Mesenchymal stem cell (in vitro differentiated cells and primary cell): ENCODE data around the gene HDGFL2.

Experiments
- DNase-seq: peaks from one replicate; pipeline ENCODE4 v3.0.0-alpha.2; 2013
- H2AFZ ChIP-seq: one replicate; pipeline ENCODE4 v1.6.1; 2013; ENCODE audit warnings: low read depth, mild to moderate bottlenecking, control low read depth, inconsistent platforms, low read length, moderate library complexity
- H2AK5ac ChIP-seq: 2 replicates; pipeline ENCODE4 v1.6.1; 2013; ENCODE audit warnings: low read length, moderate library complexity, mild to moderate bottlenecking, inconsistent platforms; ENCODE audit not compliant: severe bottlenecking
- H2BK120ac ChIP-seq: one replicate; pipeline ENCODE4 v1.6.1; 2013; ENCODE audit warnings: low read depth, mild to moderate bottlenecking, inconsistent platforms, low read length, moderate library complexity
- H2BK12ac ChIP-seq, 2 experiments: one replicate each; pipeline ENCODE4 v1.6.1; 2013; ENCODE audit warnings: inconsistent platforms in 2 of 2, low read length in 2 of 2, mild to moderate bottlenecking in 2 of 2, moderate library complexity in 2 of 2, control low read depth in 1 of 2
- H2BK15ac ChIP-seq: one replicate; pipeline ENCODE4 v1.6.1; 2013; ENCODE audit warnings: mild to moderate bottlenecking, low read depth, inconsistent platforms; ENCODE audit not compliant: poor library complexity, severe bottlenecking
- H2BK5ac ChIP-seq: 2 replicates; pipeline ENCODE4 v1.6.1; 2013; ENCODE audit warnings: low read depth, mild to moderate bottlenecking, low read length, control low read depth, inconsistent platforms; ENCODE audit not compliant: poor library complexity, severe bottlenecking
- H3K14ac ChIP-seq, 2 experiments: one replicate each; pipeline ENCODE4 v1.6.1; 2013; ENCODE audit warnings: inconsistent platforms in 2 of 2, low read length in 2 of 2, control low read depth in 1 of 2, mild to moderate bottlenecking in 1 of 2, moderate library complexity in 1 of 2
- H3K18ac ChIP-seq, 2 experiments: one replicate each; pipeline ENCODE4 v1.6.1; 2013; ENCODE audit warnings: inconsistent platforms in 2 of 2, low read length in 2 of 2, control low read depth in 1 of 2, low read depth in 1 of 2, mild to moderate bottlenecking in 1 of 2
- H3K23ac ChIP-seq, 2 experiments: one replicate each; pipeline ENCODE4 v1.6.1; 2013; ENCODE audit warnings: inconsistent platforms in 2 of 2, low read length in 2 of 2, mild to moderate bottlenecking in 2 of 2, moderate library complexity in 2 of 2, control low read depth in 1 of 2
- H3K27ac ChIP-seq: 2 replicates; pipeline ENCODE4 v1.5.1; 2013; ENCODE audit warnings: mild to moderate bottlenecking, moderate library complexity, low read length, control low read depth, inconsistent platforms; ENCODE audit not compliant: poor library complexity, severe bottlenecking
- H3K27me3 ChIP-seq, 2 experiments: 2 replicates each; pipeline versions ENCODE4 v1.6.1 to v1.7.0; 2013; ENCODE audit warnings: low read length in 2 of 2, mild to moderate bottlenecking in 2 of 2, moderate library complexity in 2 of 2, control low read depth in 1 of 2, inconsistent platforms in 1 of 2; ENCODE audit not compliant: control insufficient read depth in 1 of 2, insufficient read depth in 1 of 2
- H3K36me3 ChIP-seq, 2 experiments: 2 replicates each; pipeline versions ENCODE4 v1.6.1 to v1.7.0; 2013; ENCODE audit warnings: low read length in 2 of 2, control low read depth in 1 of 2, inconsistent platforms in 1 of 2, low read depth in 1 of 2, mild to moderate bottlenecking in 1 of 2; ENCODE audit not compliant: insufficient read depth in 2 of 2, control insufficient read depth in 1 of 2
- H3K4ac ChIP-seq, 2 experiments: one replicate each; pipeline ENCODE4 v1.6.1; 2013; ENCODE audit warnings: inconsistent platforms in 2 of 2, low read length in 2 of 2, mild to moderate bottlenecking in 2 of 2, moderate library complexity in 2 of 2, control low read depth in 1 of 2, low read depth in 1 of 2
- H3K4me1 ChIP-seq: 2 replicates; pipeline ENCODE4 v1.6.1; 2013; ENCODE audit warnings: low read depth, low read length, control low read depth; ENCODE audit not compliant: control insufficient read depth, insufficient read depth
- H3K4me2 ChIP-seq: 2 replicates; pipeline ENCODE4 v1.6.1; 2013; ENCODE audit warnings: low read length, mild to moderate bottlenecking, inconsistent platforms; ENCODE audit not compliant: poor library complexity, severe bottlenecking
- H3K4me3 ChIP-seq, 2 experiments: 2 replicates each; pipeline versions ENCODE4 v1.5.1 to v1.7.0; 2013; ENCODE audit warnings: low read length in 2 of 2, mild to moderate bottlenecking in 2 of 2, control low read depth in 1 of 2, low read depth in 1 of 2; ENCODE audit not compliant: insufficient read depth in 1 of 2
- H3K79me1 ChIP-seq: replicated peaks from 2 replicates; pipeline ENCODE4 v1.6.1; 2013; ENCODE audit warnings: mild to moderate bottlenecking, control low read depth, low read length, inconsistent platforms; ENCODE audit not compliant: poor library complexity, severe bottlenecking
- H3K9ac ChIP-seq: 2 replicates; pipeline ENCODE4 v1.7.0; 2013; ENCODE audit warnings: mild to moderate bottlenecking, low read length, moderate library complexity
- H3K9me3 ChIP-seq: 2 replicates; pipeline ENCODE4 v1.7.0; 2013; ENCODE audit warnings: mild to moderate bottlenecking, low read length; ENCODE audit not compliant: control insufficient read depth
- H4K8ac ChIP-seq: one replicate; pipeline ENCODE4 v1.6.1; 2013; ENCODE audit warnings: inconsistent platforms, mild to moderate bottlenecking, low read length, moderate library complexity
- H4K91ac ChIP-seq: one replicate; pipeline ENCODE4 v1.6.1; 2013; ENCODE audit warnings: mild to moderate bottlenecking, low read length, inconsistent platforms
- WGBS: methylation state at CpG from one replicate; pipeline ENCODE4 v1.1.7; 2013; ENCODE audit warnings: mixed read lengths; 5-methylcytosine and 5-hydroxymethylcytosine counted together

Gene HDGFL2

GRCh38 chr19:4515732-4516131, 43.6 kb downstream of the HDGFL2 start:
- H4K8ac ChIP-seq = no peak overlapping the region
- no peak overlapping the region for H3K18ac ChIP-seq

GRCh38 chr19:4516199-4516938, 44.3 kb downstream of the HDGFL2 start:
- Histone ChIP-seq H4K91ac (no peak overlapping the region), H3K4me2 (no peak overlapping the region), H3K27me3 (peaks cover 0 to 25% of the 10 kb centered on the region in 2 experiments), H3K79me1 (no peaks in the 10 kb centered on the region), H3K27ac (no peak overlapping the region), H3K4me3 (no peak overlapping the region), H3K9ac (no peak overlapping the region), H2AK5ac (no peak overlapping the region), H2BK15ac (no peak overlapping the region), H2AFZ (no peak overlapping the region), H3K36me3 (no peaks in the 10 kb centered on the region), H3K9me3 (no peaks in the 10 kb centered on the region), H3K4me1 (peaks cover 21% of the 10 kb centered on the region), H2BK12ac (no peak overlapping the region), H2BK5ac (no peak overlapping the region), H3K23ac (no peak overlapping the region), H3K4ac (no peak overlapping the region), H4K8ac (no peak overlapping the region), H3K18ac (no peak overlapping the region), H2BK120ac (no peak overlapping the region), H3K14ac (no peak overlapping the region)
- no peak for DNase-seq
- WGBS = 81% methylated on average over 14 of the region's 14 CpGs

More at GRCh38 chr19:4515732-4516131, 43.6 kb downstream of the HDGFL2 start:
- no peak overlapping the region for H3K14ac ChIP-seq
- no peak overlapping the region for H4K91ac ChIP-seq
- no peak overlapping the region for H2AFZ ChIP-seq
- H3K23ac ChIP-seq = no peak overlapping the region
- H3K4me1 ChIP-seq = peaks cover 19% of the 10 kb centered on the region
- DNase-seq = no peak
- no peak overlapping the region for H2BK5ac ChIP-seq
- no peak overlapping the region for H3K9ac ChIP-seq
- no peak overlapping the region for H3K4me3 ChIP-seq
- H3K4ac ChIP-seq = no peak overlapping the region
- no peak overlapping the region for H2BK120ac ChIP-seq
- no peak overlapping the region for H2BK15ac ChIP-seq
- H3K36me3 ChIP-seq = no peaks in the 10 kb centered on the region
- WGBS = 85% methylated on average over 3 of the region's 5 CpGs
- no peak overlapping the region for H3K27ac ChIP-seq
- H3K9me3 ChIP-seq = no peaks in the 10 kb centered on the region
- no peak overlapping the region for H2BK12ac ChIP-seq
- no peak overlapping the region for H3K4me2 ChIP-seq
- H3K27me3 ChIP-seq = peaks cover 0 to 25% of the 10 kb centered on the region in 2 experiments
- H2AK5ac ChIP-seq = no peak overlapping the region
- H3K79me1 ChIP-seq = no peaks in the 10 kb centered on the region

- Histone ChIP-seq H3K9me3 (no peaks in the 10 kb centered on the region), H4K91ac (peak overlapping the region; percentile 46), H3K4ac (no peak overlapping the region), H3K36me3 (no peaks in the 10 kb centered on the region), H2BK120ac (no peak overlapping the region), H3K9ac (peak overlapping the region; percentile 36), H3K23ac (no peak overlapping the region), H4K8ac (no peak overlapping the region), H3K4me2 (no peak overlapping the region), H3K79me1 (no peaks in the 10 kb centered on the region), H2BK5ac (no peak overlapping the region), H3K4me1 (peaks cover 25% of the 10 kb centered on the region), H2BK15ac (no peak overlapping the region), H3K18ac (no peak overlapping the region), H3K4me3 (no peak overlapping the region), H3K27me3 (peaks cover 0 to 25% of the 10 kb centered on the region in 2 experiments), H2AFZ (no peak overlapping the region), H2BK12ac (no peak overlapping the region), H3K14ac (no peak overlapping the region), H3K27ac (no peak overlapping the region), H2AK5ac (no peak overlapping the region)
- no peak for DNase-seq
- WGBS = 74% methylated on average over 8 of the region's 8 CpGs
These were observed 44.8 kb downstream of the HDGFL2 start for GRCh38 chr19:4516939-4517300.

GRCh38 chr19:4517451-4518057, 45.5 kb downstream of the HDGFL2 start:
- WGBS = 91% methylated on average over 24 of the region's 24 CpGs
- no peak overlapping the region for H3K9ac ChIP-seq
- no peak overlapping the region for H2AFZ ChIP-seq
- H3K23ac ChIP-seq = no peak overlapping the region
- no peak overlapping the region for H4K91ac ChIP-seq
- H3K4me1 ChIP-seq = peaks cover 25% of the 10 kb centered on the region
- no peak overlapping the region for H2AK5ac ChIP-seq
- H3K4me3 ChIP-seq = peak overlapping the region in 1 of 2 experiments; percentile 10
- H3K14ac ChIP-seq = no peak overlapping the region
- no peaks in the 10 kb centered on the region for H3K36me3 ChIP-seq
- H3K9me3 ChIP-seq = no peaks in the 10 kb centered on the region
- H2BK5ac ChIP-seq = no peak overlapping the region
- H3K27me3 ChIP-seq = peaks cover 0 to 25% of the 10 kb centered on the region in 2 experiments
- H3K18ac ChIP-seq = no peak overlapping the region
- no peak overlapping the region for H2BK12ac ChIP-seq
- DNase-seq = no peak
- H2BK15ac ChIP-seq = no peak overlapping the region
- no peak overlapping the region for H3K4me2 ChIP-seq
- H4K8ac ChIP-seq = no peak overlapping the region
- no peak overlapping the region for H3K27ac ChIP-seq
- H3K4ac ChIP-seq = no peak overlapping the region
- no peaks in the 10 kb centered on the region for H3K79me1 ChIP-seq
- no peak overlapping the region for H2BK120ac ChIP-seq
